Osteocyte (in vitro differentiated cells): ENCODE results near the gene KRT10. TPM values are rescaled to one million over a fixed set of nuclear protein-coding genes. Genes with fewer than 3 reads are reported as not detected.

Source experiments
- DNase-seq: peaks from one replicate; pipeline ENCODE4 v3.0.0; 2021; ENCODE audit warnings: mixed read lengths; ENCODE audit not compliant: unreplicated experiment; ENCODE audit errors: extremely low spot score
- H3K27ac Mint-ChIP-seq: one replicate; pipeline ENCODE4 v1.8.0; 2021; ENCODE audit warnings: mild to moderate bottlenecking, mixed read lengths; ENCODE audit not compliant: unreplicated experiment
- H3K27me3 Mint-ChIP-seq: one replicate; pipeline ENCODE4 v1.8.0; 2021; ENCODE audit warnings: mixed read lengths; ENCODE audit not compliant: unreplicated experiment
- H3K36me3 Mint-ChIP-seq: one replicate; pipeline ENCODE4 v1.8.0; 2021; ENCODE audit warnings: mixed read lengths; ENCODE audit not compliant: unreplicated experiment
- H3K4me1 Mint-ChIP-seq: one replicate; pipeline ENCODE4 v1.8.0; 2021; ENCODE audit warnings: mixed read lengths; ENCODE audit not compliant: unreplicated experiment
- H3K4me3 Mint-ChIP-seq: one replicate; pipeline ENCODE4 v1.8.0; 2021; ENCODE audit warnings: mild to moderate bottlenecking, moderate library complexity, mixed read lengths; ENCODE audit not compliant: unreplicated experiment
- H3K9me3 Mint-ChIP-seq: one replicate; pipeline ENCODE4 v1.8.0; 2021; ENCODE audit warnings: mixed read lengths; ENCODE audit not compliant: unreplicated experiment
- CTCF ChIP-seq: fragments of 200-600 bp; sonication (generic); IDR thresholded peaks from 2 replicates; pipeline ENCODE4 v1.5.0; 2021; ENCODE audit warnings: antibody characterized with exemption, mild to moderate bottlenecking, moderate library complexity
- total RNA-seq: library from RNA; stranded (reverse); gene quantifications from 2 replicates; pipeline ENCODE4 v1.2.1, GENCODE V29; 2021

Gene KRT10
- total RNA-seq, 1 donor from 2014 or later, result 46.5 TPM

DNA sequence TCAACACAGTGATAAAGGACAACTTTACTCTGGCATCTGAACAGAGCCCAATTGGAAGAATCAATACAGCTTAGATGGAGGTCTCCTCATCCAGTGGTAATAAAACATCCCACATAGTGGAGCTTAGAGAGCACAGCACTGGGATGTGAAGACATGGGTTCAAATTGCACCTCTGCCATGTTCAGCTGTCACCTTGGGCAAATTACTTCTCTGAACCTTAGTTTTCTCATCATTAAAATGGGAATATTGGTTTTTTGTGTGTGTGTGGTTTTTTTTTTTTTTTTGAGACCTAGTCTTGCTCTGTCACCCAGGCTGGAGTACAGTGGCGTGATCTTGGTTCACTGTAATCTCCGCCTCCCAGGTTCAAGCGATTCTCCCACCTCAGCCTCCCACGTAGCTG lies 13.6 kb upstream of the KRT10 start:
- H3K9me3 Mint-ChIP-seq, result no peaks in the 10 kb centered on the region
- H3K27ac Mint-ChIP-seq, result no peak overlapping the region
- H3K36me3 Mint-ChIP-seq, result peaks cover 16% of the 10 kb centered on the region
- H3K27me3 Mint-ChIP-seq, result no peaks in the 10 kb centered on the region
- H3K4me1 Mint-ChIP-seq, result no peaks in the 10 kb centered on the region
- TF ChIP-seq CTCF, result no peak
- no peak for DNase-seq
- no peak overlapping the region for H3K4me3 Mint-ChIP-seq

DNA sequence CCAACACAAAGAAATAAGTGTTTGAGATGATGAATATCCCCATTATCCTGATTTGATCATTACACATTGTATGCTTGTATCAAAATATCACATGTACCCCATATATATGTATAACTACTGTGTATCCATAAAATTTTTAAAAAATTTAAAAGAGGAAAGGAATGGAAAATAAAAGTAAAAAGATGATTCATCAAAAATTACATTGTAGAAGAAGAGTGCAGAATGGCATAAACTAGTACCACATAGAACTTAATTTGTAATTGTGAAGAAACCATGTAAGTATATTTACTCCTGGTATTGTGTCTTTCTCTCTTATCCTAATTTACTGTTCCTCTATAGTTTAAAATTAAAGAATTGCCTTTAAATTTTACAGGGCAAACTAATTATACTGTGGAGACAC lies 11.5 kb upstream of the KRT10 start:
- Mint-ChIP-seq H3K4me3 (no peak overlapping the region), H3K27me3 (no peaks in the 10 kb centered on the region), H3K27ac (no peak overlapping the region), H3K36me3 (peaks cover 16% of the 10 kb centered on the region), H3K4me1 (no peaks in the 10 kb centered on the region), H3K9me3 (peaks cover 5% of the 10 kb centered on the region)
- no peak for DNase-seq
- no peak for TF ChIP-seq CTCF

DNA sequence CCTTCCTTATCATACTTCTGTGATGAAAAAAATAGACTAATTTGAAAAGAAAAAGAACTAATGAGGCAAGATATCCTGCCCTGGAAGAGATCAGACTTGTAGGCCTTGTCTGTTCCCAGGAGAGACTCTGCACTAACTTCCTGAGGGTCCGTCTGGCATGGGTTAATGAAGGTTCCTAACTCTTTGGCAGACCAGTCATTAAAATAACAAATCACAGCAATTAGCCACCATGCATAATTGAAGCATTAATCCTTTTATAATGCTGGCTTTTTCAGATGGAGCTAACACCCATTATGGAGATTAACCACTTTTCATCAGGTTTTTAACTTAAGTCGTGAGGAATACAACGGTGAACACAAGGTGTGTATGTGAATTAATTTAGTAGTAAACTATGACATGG lies 10.4 kb upstream of the KRT10 start:
- no peak overlapping the region for H3K27ac Mint-ChIP-seq
- TF ChIP-seq CTCF, result no peak

GRCh38 chr17:40830085-40830776 lies 7.8 kb upstream of the KRT10 start:
- H3K36me3 Mint-ChIP-seq, result peaks cover 12% of the 10 kb centered on the region
- H3K4me1 Mint-ChIP-seq, result peaks cover 13% of the 10 kb centered on the region
- H3K27me3 Mint-ChIP-seq, result no peaks in the 10 kb centered on the region
- H3K27ac Mint-ChIP-seq, result no peak overlapping the region
- peaks cover 5% of the 10 kb centered on the region for H3K9me3 Mint-ChIP-seq
- DNase-seq, result no peak
- no peak for TF ChIP-seq CTCF
- no peak overlapping the region for H3K4me3 Mint-ChIP-seq

More for the DNA sequence above, 10.4 kb upstream of the KRT10 start:
- no peak overlapping the region for H3K4me3 Mint-ChIP-seq
- peaks cover 16% of the 10 kb centered on the region for H3K36me3 Mint-ChIP-seq
- no peak for DNase-seq
- peaks cover 5% of the 10 kb centered on the region for H3K9me3 Mint-ChIP-seq
- H3K4me1 Mint-ChIP-seq, result peaks cover 10% of the 10 kb centered on the region
- H3K27me3 Mint-ChIP-seq, result no peaks in the 10 kb centered on the region

- Mint-ChIP-seq H3K27ac (no peak overlapping the region), H3K27me3 (no peaks in the 10 kb centered on the region), H3K36me3 (peaks cover 5% of the 10 kb centered on the region), H3K4me1 (peaks cover 13% of the 10 kb centered on the region), H3K9me3 (peaks cover 5% of the 10 kb centered on the region), H3K4me3 (no peak overlapping the region)
- no peak for DNase-seq
- TF ChIP-seq CTCF, result no peak
Measured at GRCh38 chr17:40828454-40829044, 6.1 kb upstream of the KRT10 start.
